ENCODE results near the gene RALGAPA1.

The RALGAPA1 gene

DNA sequence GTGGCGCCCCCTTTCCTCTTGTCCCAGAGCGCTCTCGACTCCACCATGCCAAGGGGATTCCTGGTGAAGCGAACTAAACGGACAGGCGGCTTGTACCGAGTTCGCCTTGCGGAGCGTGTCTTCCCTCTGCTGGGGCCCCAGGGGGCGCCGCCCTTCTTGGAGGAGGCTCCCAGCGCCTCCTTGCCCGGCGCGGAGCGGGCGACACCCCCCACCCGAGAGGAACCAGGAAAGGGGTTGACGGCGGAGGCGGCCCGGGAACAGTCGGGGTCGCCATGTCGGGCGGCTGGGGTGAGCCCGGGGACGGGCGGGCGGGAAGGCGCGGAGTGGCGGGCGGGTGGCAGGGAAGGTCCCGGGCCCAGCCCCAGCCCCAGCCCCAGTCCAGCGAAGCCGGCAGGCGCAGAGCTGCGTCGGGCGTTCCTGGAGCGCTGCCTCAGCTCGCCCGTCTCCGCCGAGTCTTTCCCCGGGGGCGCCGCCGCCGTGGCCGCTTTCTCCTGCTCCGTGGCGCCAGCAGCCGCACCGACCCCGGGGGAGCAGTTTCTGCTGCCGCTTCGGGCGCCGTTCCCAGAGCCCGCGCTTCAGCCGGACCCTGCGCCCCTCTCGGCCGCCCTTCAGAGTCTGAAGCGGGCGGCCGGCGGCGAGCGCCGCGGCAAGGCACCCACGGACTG, 274.8 kb downstream of the RALGAPA1 start:
- H3K36me3 ChIP-seq (ENCODE audit: control insufficient read depth, insufficient read depth, low read length) = no peaks in the 10 kb centered on the region
- H3K4me1 ChIP-seq (ENCODE audit: control insufficient read depth, insufficient read depth, low read length) = 0 out of 2 replicates have a peak, but pooled peaks cover 2% of the 10 kb centered on the region
- no peak overlapping the region for H3K27ac ChIP-seq (ENCODE audit: low read depth, low read length)
- H3K27me3 ChIP-seq (ENCODE audit: control insufficient read depth, insufficient read depth, low read length) = peaks cover 82% of the 10 kb centered on the region
- H3K4me3 ChIP-seq (ENCODE audit: low read depth, low read length) = peak overlapping the region; percentile 82
- no peaks in the 10 kb centered on the region for H3K9me3 ChIP-seq (ENCODE audit: control insufficient read depth, insufficient read depth, low read depth, low read length)
- H3K9ac ChIP-seq (ENCODE audit: low read length) = no peak overlapping the region

DNA sequence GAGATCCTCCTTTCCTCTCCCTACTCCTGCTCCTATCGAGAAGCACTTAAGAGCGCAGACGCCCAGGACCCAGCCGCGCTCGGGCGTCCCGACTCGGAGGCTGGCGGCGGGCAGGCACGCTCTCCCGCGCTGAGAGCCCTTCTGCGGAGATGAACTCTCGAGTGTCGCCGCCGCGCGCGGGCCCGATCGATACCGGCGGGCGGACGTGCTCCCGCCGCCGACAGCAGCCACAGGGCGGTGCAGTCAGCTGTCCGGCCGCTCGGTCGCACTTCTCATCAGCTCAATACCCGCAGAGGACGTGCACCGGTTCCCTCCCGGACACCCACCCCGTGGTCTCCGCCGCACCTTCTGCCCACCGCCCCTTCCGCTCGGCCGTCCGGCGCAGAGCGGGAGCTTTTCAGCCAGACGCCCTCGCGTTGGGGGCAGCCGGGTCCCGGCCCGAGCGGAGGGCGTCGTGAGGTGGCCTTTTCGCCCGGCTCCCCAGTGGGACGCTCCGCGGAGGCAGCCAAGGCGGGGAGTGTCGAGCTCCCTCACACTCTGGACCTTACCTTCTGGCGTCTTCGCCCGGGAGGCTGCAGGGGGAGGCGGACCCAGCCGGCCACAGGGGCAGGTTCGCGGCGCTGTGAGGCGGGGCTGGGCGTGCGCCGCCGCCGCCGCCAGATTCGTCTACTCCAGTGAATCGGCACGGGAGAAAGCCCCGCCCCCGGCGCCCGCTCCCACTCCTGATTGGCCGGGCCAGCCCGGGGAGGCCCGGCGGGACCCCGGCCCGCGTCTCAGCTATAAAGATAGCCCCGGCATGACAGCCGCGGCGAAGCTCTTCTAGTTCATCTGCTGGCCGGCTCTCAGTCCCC, 275.5 kb downstream of the RALGAPA1 start, which contains the start of gene INSM2:
TSS of gene INSM2 (plus strand) at position 808 of the 851 bp plus-strand sequence. CDS start 89 bp downstream, outside the sequence.
- Histone ChIP-seq H3K27ac (ENCODE audit: low read depth, low read length) (no peak within 1 kb of the TSS), H3K9me3 (ENCODE audit: control insufficient read depth, insufficient read depth, low read depth, low read length) (no peaks in the 10 kb centered on the region), H3K9ac (ENCODE audit: low read length) (no peak within 1 kb of the TSS), H3K4me1 (ENCODE audit: control insufficient read depth, insufficient read depth, low read length) (0 out of 2 replicates have a peak, but pooled peaks cover 2% of the 10 kb centered on the region), H3K27me3 (ENCODE audit: control insufficient read depth, insufficient read depth, low read length) (peaks cover 89% of the 10 kb centered on the region), H3K36me3 (ENCODE audit: control insufficient read depth, insufficient read depth, low read length) (no peaks in the 10 kb centered on the region), H3K4me3 (ENCODE audit: low read depth, low read length) (peak within 1 kb of the TSS; percentile 82)

DNA sequence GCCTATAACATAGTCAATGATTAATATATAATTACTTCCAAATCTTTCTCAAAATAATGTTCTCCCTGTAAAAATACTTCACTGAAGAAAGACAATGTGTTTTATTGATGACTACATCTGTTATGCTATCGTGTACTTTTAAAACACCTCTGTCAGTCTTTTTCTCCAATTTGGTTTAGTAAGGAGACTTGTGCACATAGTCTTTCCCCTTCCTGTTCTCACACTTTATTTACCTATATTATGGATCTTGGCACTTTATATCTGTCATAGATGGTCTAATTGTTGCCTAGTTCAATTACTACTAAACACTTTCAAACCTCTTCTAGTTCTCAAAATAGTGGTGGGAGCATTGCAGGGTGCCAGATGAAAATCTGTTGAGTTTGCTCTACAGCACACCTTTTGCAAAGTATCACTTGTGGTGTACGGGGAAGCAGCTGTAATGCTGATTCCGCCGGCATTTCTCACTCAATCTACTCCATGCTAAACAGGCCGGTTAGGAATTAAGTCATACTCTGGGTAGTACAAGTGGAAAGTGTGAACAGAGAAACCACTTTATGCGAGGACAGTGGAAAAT, 276.2 kb downstream of the RALGAPA1 start:
- Histone ChIP-seq H3K36me3 (ENCODE audit: control insufficient read depth, insufficient read depth, low read length) (no peaks in the 10 kb centered on the region), H3K9me3 (ENCODE audit: control insufficient read depth, insufficient read depth, low read depth, low read length) (no peaks in the 10 kb centered on the region), H3K9ac (ENCODE audit: low read length) (no peak overlapping the region), H3K27me3 (ENCODE audit: control insufficient read depth, insufficient read depth, low read length) (peaks cover 96% of the 10 kb centered on the region), H3K4me1 (ENCODE audit: control insufficient read depth, insufficient read depth, low read length) (0 out of 2 replicates have a peak, but pooled peaks cover 2% of the 10 kb centered on the region), H3K4me3 (ENCODE audit: low read depth, low read length) (peak overlapping the region; percentile 82), H3K27ac (ENCODE audit: low read depth, low read length) (no peak overlapping the region)

DNA sequence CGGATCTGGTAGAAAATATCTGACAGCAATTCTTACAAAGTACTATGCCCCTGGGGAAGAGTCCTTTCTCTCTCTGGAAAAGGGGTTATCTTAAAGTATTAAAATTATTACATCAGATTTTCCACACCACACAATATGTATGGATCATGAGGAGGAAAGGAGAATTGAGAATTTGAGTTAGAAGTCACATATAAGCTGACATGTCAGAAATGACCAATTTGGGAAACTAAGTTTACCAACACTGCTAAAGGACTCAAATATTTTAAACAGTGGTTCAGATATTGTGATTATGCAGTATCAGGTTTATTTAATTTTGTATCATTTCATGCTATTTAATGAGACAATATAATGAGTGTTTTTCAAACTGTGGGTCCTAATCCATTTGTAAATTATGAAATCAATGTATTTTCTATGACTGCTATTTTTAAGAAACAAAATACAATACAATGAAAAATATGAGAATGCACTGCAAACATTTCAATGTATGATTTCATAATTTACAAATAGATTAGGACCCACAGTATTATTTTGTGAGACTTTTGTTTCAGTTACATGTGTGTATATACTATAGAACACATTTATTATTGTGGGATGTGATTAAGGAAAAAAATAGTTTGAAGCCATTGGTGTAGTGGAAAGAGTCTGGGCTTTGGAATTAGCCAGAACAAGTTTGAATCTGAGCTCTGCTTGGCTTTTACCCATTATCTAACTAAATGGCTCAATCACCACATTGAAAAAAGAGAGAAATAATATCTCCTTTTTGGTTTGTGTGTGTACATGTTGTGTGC, 276.9 kb downstream of the RALGAPA1 start:
- Histone ChIP-seq H3K4me3 (ENCODE audit: low read depth, low read length) (no peak overlapping the region), H3K27ac (ENCODE audit: low read depth, low read length) (no peak overlapping the region), H3K9ac (ENCODE audit: low read length) (no peak overlapping the region), H3K27me3 (ENCODE audit: control insufficient read depth, insufficient read depth, low read length) (peaks cover 98% of the 10 kb centered on the region), H3K36me3 (ENCODE audit: control insufficient read depth, insufficient read depth, low read length) (no peaks in the 10 kb centered on the region), H3K4me1 (ENCODE audit: control insufficient read depth, insufficient read depth, low read length) (0 out of 2 replicates have a peak, but pooled peaks cover 2% of the 10 kb centered on the region), H3K9me3 (ENCODE audit: control insufficient read depth, insufficient read depth, low read depth, low read length) (no peaks in the 10 kb centered on the region)

DNA sequence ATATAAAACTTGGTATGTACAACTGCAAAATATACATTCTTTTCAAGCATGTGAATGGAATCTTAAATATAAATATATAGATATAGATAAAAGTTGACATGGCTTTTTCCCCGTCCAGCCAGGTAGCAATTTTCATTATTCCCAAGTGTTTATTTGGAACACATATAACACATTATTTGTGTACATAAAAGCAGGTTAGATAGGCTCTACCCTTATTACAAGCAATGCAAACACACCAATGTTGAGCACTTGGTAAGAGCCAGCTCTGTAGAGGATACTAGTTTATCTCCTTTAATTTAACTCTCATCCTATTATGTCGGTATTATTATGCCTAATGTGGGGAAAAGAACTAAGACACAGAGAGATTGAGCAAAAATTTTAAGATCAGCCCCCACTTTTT, 282.1 kb downstream of the RALGAPA1 start:
- peaks cover 46% of the 10 kb centered on the region for H3K27me3 ChIP-seq (ENCODE audit: control insufficient read depth, insufficient read depth, low read length)
- H3K4me3 ChIP-seq (ENCODE audit: low read depth, low read length) = no peak overlapping the region
- H3K36me3 ChIP-seq (ENCODE audit: control insufficient read depth, insufficient read depth, low read length) = no peaks in the 10 kb centered on the region
- no peak overlapping the region for H3K27ac ChIP-seq (ENCODE audit: low read depth, low read length)
- no peak overlapping the region for H3K9ac ChIP-seq (ENCODE audit: low read length)
- H3K9me3 ChIP-seq (ENCODE audit: control insufficient read depth, insufficient read depth, low read depth, low read length) = no peaks in the 10 kb centered on the region
- H3K4me1 ChIP-seq (ENCODE audit: control insufficient read depth, insufficient read depth, low read length) = no peaks in the 10 kb centered on the region

DNA sequence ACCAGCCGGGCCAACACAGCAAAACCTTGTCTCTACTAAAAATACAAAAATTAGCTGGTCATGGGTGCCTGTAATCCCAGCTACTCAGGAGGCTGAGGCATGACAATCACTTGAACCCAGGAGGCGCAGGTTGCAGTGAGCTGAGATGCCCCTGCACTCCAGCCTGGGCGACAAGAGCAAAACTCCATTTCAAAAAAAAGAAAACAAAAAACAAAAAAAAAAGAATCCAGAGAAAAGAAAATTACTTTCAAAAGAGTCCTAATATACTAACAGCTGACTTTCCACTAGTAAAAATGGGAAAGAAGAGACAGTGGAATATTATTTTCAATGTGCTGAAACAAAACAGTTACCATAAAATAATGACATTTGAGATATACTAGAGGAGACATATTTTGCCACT, 283.4 kb downstream of the RALGAPA1 start:
- H3K4me3 ChIP-seq (ENCODE audit: low read depth, low read length) = no peak overlapping the region
- H3K36me3 ChIP-seq (ENCODE audit: control insufficient read depth, insufficient read depth, low read length) = no peaks in the 10 kb centered on the region
- no peaks in the 10 kb centered on the region for H3K4me1 ChIP-seq (ENCODE audit: control insufficient read depth, insufficient read depth, low read length)
- no peaks in the 10 kb centered on the region for H3K9me3 ChIP-seq (ENCODE audit: control insufficient read depth, insufficient read depth, low read depth, low read length)
- no peak overlapping the region for H3K27ac ChIP-seq (ENCODE audit: low read depth, low read length)
- peaks cover 34% of the 10 kb centered on the region for H3K27me3 ChIP-seq (ENCODE audit: control insufficient read depth, insufficient read depth, low read length)
- H3K9ac ChIP-seq (ENCODE audit: low read length) = no peak overlapping the region

DNA sequence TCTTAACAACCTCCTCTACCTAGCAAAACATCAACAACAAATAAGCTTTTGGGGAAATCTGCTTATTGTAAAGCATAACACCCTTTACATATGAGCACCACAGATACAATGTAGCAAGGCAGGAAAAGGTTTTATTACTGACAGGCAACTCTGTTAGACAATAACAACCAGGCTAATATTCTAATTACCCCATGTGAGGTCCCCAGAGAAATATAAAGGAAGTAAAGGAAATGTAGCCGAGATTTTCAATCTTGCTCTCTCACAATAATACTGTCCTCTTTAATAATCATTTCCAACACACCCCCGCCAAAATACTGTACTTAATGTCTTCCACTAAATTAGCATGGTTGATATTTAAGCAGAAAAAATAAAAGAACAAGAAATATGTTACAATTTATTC, 289.1 kb downstream of the RALGAPA1 start:
- H3K4me1 ChIP-seq (ENCODE audit: control insufficient read depth, insufficient read depth, low read length) = no peaks in the 10 kb centered on the region
- no peak overlapping the region for H3K9ac ChIP-seq (ENCODE audit: low read length)

DNA sequence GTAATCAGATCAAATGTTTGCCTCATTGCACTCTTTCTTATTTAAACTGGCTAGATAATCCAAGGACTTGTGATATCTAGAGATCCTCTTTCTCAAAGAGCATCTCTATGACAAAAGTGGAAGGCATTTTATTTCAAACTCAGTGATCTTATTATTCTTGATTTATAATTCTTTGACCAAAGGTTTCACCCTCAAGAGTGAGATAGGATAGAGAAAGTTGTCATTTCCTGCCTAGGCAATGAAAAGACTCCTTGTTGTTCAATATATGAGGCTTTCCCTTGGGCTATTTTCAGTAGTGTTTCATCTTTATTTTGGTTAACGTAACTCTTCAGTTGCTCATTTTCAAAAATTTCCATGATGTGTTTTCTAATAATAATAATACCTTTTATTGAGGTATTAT, 293.2 kb downstream of the RALGAPA1 start:
- no peak overlapping the region for H3K4me3 ChIP-seq (ENCODE audit: low read depth, low read length)
- H3K4me1 ChIP-seq (ENCODE audit: control insufficient read depth, insufficient read depth, low read length) = no peaks in the 10 kb centered on the region
- no peaks in the 10 kb centered on the region for H3K9me3 ChIP-seq (ENCODE audit: control insufficient read depth, insufficient read depth, low read depth, low read length)
- H3K9ac ChIP-seq (ENCODE audit: low read length) = no peak overlapping the region
- no peaks in the 10 kb centered on the region for H3K36me3 ChIP-seq (ENCODE audit: control insufficient read depth, insufficient read depth, low read length)
- H3K27ac ChIP-seq (ENCODE audit: low read depth, low read length) = no peak overlapping the region
- no peaks in the 10 kb centered on the region for H3K27me3 ChIP-seq (ENCODE audit: control insufficient read depth, insufficient read depth, low read length)

More for the DNA sequence above, 289.1 kb downstream of the RALGAPA1 start:
- Histone ChIP-seq H3K36me3 (ENCODE audit: control insufficient read depth, insufficient read depth, low read length) (no peaks in the 10 kb centered on the region), H3K9me3 (ENCODE audit: control insufficient read depth, insufficient read depth, low read depth, low read length) (no peaks in the 10 kb centered on the region), H3K27ac (ENCODE audit: low read depth, low read length) (no peak overlapping the region), H3K4me3 (ENCODE audit: low read depth, low read length) (no peak overlapping the region), H3K27me3 (ENCODE audit: control insufficient read depth, insufficient read depth, low read length) (no peaks in the 10 kb centered on the region)

DNA sequence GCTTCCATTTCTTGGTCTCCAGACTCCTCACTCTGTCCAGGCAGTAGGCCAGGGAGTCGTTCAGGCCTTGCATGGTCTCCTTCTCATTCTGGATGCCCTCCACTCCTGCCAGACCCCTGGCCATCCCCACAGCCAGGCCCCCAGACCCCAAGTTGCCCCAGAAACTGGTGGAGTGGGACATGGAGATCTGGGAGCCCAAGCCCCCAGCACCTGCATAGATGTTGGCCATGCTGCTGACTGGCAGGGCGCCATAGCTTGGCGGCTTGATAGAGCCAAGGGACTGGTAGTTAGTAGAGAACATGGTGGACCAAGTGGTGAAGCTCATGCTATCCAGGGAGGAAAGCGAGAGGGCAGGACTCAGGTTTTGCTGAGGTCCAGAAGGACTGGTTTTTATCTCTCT, 296.3 kb downstream of the RALGAPA1 start:
- Histone ChIP-seq H3K36me3 (ENCODE audit: control insufficient read depth, insufficient read depth, low read length) (no peaks in the 10 kb centered on the region), H3K4me1 (ENCODE audit: control insufficient read depth, insufficient read depth, low read length) (no peaks in the 10 kb centered on the region), H3K4me3 (ENCODE audit: low read depth, low read length) (no peak overlapping the region)

DNA sequence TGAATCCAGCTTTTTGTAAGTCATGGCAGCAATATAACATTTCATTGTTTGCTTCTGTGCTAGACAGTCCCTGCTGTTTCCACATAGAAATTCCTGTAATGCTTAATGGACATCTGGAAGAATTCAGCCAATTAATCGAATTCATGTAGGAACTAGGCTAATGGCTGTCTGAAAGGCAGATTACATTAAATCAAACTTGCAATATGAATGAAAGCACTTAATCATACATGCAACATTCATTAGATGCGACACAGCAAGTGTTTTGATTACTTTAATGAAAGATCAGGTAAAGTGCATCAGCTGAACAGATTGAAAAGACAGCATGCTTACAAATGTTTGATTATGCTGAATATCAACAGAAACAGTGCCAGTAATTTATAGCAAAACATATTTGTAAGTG, 299.2 kb downstream of the RALGAPA1 start:
- H3K27ac ChIP-seq (ENCODE audit: low read depth, low read length) = no peak overlapping the region
- H3K9ac ChIP-seq (ENCODE audit: low read length) = no peak overlapping the region
- H3K36me3 ChIP-seq (ENCODE audit: control insufficient read depth, insufficient read depth, low read length) = no peaks in the 10 kb centered on the region
- no peak overlapping the region for H3K4me3 ChIP-seq (ENCODE audit: low read depth, low read length)
- no peaks in the 10 kb centered on the region; the same call in 1 of the 2 replicates for H3K27me3 ChIP-seq (ENCODE audit: control insufficient read depth, insufficient read depth, low read length)
- H3K4me1 ChIP-seq (ENCODE audit: control insufficient read depth, insufficient read depth, low read length) = no peaks in the 10 kb centered on the region
- peaks cover 2% of the 10 kb centered on the region; the same call in 1 of the 2 replicates for H3K9me3 ChIP-seq (ENCODE audit: control insufficient read depth, insufficient read depth, low read depth, low read length)

More for the DNA sequence above, 296.3 kb downstream of the RALGAPA1 start:
- Histone ChIP-seq H3K9ac (ENCODE audit: low read length) (no peak overlapping the region), H3K27ac (ENCODE audit: low read depth, low read length) (no peak overlapping the region), H3K27me3 (ENCODE audit: control insufficient read depth, insufficient read depth, low read length) (no peaks in the 10 kb centered on the region), H3K9me3 (ENCODE audit: control insufficient read depth, insufficient read depth, low read depth, low read length) (peaks cover 2% of the 10 kb centered on the region; the same call in 1 of the 2 replicates)

Measured in HUES6 (cell line).